GM18909 (cell line): ENCODE measurements around the gene TMEM198.
A peak's percentile ranks its signal among the peaks of the same experiment; 100 is the strongest.

Source experiments
- ATAC-seq: cut with Tn5 transposase; IDR thresholded peaks from one replicate; pipeline ENCODE4 v1.9.1; 2021; ENCODE audit warnings: mild to moderate bottlenecking; ENCODE audit not compliant: unreplicated experiment, poor library complexity

Gene TMEM198

DNA sequence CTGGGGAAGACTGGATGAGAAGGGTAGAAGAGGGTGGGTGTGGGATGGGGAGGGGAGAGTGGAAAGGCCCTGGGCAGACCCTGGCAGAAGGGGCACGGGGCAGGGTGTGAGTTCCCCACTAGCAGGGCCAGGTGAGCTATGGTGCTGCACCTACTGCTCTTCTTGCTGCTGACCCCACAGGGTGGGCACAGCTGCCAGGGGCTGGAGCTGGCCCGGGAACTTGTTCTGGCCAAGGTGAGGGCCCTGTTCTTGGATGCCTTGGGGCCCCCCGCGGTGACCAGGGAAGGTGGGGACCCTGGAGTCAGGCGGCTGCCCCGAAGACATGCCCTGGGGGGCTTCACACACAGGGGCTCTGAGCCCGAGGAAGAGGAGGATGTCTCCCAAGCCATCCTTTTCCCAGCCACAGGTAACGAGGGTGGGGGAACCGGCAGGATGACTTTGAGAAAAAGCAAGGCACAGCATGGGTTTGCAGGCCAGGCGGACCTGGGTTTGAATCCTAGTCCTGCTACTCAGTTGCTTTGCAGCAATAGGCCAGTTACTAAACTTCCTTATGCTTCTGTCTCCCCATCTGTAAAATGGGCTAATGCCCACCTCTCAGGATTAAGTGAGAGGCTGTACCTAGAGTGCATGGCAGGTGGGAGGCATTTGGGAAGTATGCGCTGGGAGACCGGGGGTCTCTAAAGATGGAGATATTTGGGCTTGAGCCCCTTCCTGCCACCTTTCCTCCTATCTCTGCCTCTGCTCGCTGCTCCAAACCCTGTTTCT is 28.6 kb downstream of the TMEM198 start, which contains the start of gene INHA:
Gene INHA, plus strand, starts transcription at position 74 of the 765 bp plus-strand sequence. Its CDS starts 65 bp downstream, at position 139.
- no peak for ATAC-seq

DNA sequence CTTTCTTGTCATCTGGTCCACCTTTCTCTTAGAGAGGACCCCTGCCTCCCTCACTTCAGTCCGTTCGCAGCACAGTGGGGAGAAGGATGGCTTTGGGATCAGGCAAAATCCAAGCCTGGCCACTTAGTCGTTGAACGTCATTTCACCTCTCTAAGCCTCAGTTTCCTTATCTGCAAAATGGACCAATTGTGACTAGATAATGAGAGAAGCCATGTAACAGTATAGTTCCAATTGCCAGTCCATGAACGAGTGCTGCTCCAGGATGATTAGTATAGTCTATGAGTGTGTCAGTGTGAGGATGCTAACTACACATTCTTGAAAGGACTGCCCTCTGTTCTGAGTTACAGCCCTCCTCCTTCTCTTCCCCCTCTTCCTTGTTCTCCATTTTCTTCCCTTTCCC is 29.3 kb downstream of the TMEM198 start:
- no peak for ATAC-seq

DNA sequence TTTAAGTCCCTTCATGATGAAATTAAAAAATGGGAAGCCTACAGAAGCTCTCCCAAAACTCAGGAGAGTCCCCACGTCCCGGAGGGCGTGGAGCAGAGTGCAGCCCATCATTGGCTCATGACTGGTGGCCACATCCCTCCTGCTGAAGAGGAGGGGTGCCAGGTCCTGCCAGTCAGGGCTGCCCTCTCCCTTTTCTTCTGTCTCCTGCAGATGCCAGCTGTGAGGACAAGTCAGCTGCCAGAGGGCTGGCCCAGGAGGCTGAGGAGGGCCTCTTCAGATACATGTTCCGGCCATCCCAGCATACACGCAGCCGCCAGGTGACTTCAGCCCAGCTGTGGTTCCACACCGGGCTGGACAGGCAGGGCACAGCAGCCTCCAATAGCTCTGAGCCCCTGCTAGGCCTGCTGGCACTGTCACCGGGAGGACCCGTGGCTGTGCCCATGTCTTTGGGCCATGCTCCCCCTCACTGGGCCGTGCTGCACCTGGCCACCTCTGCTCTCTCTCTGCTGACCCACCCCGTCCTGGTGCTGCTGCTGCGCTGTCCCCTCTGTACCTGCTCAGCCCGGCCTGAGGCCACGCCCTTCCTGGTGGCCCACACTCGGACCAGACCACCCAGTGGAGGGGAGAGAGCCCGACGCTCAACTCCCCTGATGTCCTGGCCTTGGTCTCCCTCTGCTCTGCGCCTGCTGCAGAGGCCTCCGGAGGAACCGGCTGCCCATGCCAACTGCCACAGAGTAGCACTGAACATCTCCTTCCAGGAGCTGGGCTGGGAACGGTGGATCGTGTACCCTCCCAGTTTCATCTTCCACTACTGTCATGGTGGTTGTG is 30.9 kb downstream of the TMEM198 start:
- ATAC-seq: no peak

DNA sequence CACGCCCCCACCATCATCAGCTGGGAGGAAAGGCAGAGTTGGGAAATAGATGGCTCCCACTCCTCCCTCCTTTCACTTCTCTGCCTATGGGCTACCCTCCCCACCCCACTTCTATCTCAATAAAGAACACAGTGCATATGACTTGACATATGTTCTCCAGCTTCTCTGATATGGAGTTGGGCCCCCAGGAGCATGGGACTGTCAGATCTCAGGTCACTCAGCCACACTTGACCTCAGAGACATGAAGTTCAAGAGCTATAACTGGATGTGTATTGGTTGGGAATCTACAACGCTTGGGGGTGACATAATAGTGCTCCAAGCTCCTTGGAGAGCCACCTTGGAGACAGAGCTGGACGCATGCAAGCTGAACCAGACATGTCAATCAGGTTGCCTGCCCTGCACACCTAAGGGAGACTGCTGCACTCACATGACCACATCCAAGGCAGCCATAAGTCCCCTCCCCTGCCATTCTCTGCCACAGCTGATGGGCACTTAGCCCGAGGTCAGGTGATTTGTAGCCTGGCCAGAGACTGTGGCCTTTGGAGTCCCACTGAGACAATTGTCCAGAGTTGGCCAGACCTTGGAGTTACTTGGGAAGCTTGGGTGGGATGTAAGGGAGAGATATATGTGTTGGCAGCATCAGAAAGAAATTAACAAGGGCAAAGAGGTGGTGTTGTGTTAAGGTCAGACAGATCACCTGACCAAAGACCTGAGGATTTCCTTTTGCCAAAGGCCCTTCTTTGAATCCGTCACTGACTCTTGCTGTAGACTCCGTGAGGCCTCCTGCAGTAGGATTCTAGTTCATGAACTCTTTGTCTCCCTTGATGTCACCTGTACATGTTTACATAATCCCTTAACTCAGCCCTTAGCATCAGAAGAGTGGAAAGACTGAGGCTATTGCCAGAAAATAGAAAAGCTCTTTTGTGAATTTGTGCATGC is 32.0 kb downstream of the TMEM198 start:
- ATAC-seq: no peak

DNA sequence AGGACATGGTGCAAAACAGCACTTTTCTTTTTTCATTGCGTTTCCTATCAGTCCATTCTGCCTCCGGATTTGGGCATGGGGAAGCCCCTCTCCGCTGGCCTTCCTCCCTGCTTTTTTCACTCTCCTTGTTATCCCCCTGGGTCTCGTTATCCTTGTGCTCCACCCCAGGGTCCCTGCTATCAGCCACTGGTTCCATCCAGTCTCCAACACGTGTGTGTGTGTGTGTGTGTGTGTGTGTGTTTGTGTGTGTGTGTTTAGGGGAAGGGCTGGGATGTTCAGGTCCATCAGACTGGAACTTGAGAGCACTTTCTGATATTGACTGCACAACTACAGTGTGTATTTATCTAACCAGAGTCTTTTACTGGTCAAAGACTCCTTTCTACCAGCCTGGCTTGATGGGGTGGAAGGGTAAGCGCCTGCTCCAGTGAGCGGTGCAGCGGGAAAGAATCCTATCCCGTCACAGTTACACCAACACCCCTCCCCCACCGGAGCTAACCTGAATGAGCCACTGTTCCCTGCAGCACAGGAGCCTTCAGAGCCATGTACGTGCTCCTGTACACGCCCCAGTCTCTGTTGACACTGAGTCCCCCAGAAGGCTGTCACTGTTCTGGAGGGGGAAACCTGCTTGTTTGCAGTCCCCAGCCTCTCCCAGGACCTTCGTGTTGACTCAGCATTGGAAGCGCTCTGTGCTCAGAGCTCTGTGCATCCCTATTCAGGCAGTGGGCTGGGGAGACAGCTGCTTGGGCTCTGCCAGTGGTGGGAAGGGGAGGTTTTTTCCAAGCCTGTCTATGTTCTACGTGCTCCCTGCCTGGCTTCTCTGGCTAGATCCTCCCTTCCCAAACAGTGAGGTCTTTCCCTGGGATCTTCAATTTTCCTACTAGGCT is 32.9 kb downstream of the TMEM198 start:
- ATAC-seq: no peak

DNA sequence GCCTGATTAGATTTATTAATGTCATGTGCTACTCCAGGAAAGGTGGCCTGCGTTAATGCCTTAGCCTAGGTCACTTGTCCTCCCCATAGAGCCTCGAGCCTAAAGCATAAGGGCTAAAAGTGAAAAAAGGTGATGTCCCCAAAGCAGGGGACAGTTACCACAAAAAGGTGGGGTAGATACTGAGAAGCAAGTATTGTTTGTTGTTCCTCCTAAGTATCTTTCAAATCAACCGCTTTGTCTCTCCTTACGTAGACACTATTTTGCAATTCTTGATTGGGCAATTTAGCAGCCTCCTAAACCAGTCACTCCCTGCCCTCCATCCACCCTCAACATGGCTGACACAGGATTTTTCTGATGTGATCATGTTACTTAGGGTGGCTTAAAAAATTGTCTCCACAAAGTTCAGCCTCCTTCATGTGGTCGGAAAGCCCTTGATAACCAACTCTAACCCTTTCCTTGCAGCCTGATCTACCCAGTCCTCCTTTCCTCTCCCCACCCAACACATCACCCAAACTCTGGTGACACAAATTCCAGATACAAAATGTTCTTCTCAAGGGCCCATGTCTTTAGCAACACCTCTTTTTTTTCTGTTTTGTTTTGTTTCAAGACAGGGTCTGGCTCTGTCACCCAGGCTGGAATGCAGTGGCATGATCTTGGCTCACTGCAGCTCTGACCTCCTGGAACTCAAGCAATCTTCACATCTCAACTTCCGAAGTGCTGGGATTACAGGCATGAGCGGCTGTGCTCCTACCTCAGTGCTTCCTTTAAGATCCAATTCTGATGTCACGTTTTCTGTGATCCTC is 35.2 kb downstream of the TMEM198 start:
- ATAC-seq: no peak

DNA sequence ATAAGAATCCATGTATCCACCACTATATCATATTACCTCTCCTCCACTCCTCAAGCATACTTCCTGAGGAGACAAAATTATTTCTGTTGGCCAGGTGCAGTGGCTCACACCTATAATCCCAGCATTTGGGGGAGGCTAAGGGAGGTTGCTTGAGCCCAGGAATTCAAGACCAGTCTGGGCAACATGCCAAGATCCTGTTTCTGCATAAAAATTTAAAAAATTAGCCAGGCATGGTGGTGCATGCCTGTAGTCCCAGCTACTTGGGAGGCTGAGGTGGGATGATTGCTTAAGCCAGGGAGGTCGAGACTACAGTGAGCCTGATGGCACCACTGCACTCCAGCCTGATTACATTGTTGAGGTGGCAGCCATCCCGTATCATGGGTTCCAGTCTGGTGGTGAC is 37.5 kb downstream of the TMEM198 start:
- no peak for ATAC-seq

DNA sequence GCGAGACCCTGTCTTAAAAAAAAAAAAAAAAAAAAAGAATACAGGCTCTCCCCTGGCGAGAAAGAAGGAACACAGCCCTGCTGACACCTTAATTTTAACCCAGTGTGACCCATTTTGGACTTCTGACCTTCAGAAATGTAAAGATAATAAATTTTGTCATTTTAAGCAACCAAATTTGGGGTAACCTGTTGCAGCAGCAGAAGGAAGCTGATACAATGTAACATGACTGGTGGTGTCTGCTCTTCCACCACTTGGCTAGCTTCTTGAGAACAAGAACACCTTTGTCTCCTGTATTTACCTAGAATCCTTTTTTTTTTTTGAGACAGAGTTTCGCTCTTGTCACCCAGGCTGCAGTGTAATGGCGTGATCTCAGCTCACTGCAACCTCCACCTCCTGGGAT is 47.3 kb downstream of the TMEM198 start:
- no peak for ATAC-seq

DNA sequence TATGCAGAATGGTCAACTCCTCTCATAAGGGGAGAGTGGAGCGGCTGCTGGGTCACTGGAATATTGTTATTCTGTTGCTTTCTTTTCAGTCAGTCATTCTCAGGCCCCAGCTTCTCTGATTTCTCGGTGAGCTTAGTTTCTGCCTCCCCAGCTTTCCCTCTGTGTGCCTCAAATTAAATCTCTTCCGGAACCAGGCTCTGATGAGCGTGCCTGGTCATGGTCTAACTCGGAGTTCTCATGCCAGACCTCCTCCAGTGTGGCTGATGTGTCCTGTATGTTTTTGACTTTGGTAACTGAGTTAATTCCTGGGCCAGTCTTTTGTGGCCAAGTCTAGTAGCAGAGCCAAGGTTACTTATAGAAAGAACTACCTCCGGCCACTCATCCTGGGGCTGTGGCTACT is 48.9 kb downstream of the TMEM198 start:
- no peak for ATAC-seq

DNA sequence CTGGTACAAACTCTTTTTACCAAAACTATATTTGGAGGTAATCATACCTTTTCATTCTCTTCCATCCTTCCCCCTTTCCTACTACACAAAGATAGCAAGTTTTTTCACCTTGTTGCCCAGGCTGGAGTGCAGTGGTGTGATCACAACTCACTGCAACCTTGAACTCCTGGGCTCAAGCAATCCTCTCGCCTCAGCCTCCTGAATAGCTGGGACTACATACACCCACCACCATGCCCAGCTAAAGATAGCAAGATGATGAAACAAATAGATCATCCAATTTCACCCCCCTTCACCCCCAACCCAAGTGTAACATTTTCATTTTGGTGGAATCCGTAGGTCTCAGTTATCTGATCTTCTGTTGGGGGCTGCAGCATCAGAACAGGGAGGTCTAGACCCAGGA is 49.3 kb downstream of the TMEM198 start:
- no peak for ATAC-seq

DNA sequence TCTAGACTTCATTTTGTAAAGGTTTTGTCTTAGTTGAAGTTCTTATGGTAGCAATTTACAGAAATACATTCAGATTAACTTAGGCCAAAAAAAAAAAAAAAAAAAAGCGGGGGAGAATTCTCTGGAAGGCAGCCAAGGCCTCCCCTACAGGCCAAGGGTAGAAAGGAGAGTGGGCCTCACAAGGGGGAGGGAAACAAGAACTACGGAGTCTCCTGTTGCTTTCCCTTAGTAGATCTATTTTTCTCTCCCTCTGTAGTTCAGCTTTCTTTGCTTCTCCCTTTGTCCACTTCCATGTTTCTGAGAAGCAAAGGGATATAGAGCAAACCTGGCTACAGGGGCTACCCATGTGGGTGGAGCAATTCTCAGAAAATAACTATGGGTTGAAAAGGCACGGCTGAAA is 51.4 kb downstream of the TMEM198 start:
- ATAC-seq: no peak

DNA sequence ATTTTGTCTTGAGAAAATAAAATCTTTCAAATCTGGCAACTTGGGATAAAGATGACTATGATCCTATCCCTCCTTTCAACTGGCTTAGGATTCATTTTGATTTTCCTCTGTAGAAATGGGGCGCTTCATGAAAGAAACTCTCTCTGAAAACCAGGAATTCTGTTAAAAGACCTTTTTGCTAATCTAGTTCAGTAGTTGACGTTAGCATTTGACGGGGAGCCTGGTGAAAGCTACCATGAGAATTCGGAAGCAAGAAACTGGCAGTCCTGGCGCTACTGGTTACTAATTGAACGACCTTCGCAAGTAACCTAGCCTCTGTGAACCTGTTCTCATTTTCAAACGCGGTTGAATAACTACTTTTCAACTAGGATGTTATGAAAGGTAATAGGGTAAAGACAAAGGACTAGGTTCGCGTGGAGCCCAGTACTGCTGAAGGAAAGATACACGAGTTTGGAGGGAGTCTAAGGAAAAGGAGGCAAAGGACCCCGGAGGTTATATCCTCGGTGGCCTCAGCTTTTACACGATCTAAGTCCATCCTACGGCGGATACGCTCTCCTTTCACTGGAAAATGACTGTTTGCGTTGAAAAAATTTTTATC is 53.2 kb downstream of the TMEM198 start:
- peak; percentile 12 for ATAC-seq

DNA sequence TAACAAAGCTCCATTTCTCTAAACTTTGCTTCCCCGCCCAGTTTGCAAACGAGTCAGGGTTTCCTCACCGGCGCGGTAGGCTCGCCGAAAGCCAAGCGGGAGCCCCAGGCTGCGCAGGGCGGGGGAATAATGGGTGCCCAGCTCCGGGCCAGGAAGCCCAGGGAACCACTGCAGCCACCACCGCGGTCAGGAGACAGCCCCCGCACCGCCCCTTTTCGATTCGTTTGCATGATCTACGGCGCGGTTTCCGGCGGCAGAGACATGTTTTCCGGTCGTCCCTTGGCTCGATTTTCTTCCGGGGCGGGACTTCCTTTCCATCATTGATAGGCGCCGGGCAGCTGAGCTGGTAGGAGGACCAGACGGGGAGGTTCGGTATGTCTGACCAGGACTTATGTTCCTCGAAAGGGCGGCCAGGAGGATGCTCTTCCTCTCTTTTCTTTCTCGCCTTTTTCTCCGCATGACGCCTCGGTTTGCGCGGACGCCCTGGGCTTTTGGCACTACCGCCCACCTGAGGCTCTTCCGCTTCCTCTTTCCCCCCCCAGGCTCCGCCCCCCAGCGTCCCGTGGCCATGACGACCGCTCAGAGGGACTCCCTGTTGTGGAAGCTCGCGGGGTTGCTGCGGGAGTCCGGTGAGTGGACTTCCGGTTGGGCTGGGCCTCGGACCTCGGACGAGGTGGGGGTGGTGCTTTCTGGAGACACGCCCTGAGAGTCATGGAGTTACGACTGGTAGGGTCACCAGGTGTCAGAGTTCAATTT is 53.9 kb downstream of the TMEM198 start, which contains the start of gene STK11IP:
Gene STK11IP, plus strand, starts transcription at position 306 of the 756 bp plus-strand sequence. Its CDS starts 263 bp downstream, at position 569.
- ATAC-seq: peak; percentile 93

DNA sequence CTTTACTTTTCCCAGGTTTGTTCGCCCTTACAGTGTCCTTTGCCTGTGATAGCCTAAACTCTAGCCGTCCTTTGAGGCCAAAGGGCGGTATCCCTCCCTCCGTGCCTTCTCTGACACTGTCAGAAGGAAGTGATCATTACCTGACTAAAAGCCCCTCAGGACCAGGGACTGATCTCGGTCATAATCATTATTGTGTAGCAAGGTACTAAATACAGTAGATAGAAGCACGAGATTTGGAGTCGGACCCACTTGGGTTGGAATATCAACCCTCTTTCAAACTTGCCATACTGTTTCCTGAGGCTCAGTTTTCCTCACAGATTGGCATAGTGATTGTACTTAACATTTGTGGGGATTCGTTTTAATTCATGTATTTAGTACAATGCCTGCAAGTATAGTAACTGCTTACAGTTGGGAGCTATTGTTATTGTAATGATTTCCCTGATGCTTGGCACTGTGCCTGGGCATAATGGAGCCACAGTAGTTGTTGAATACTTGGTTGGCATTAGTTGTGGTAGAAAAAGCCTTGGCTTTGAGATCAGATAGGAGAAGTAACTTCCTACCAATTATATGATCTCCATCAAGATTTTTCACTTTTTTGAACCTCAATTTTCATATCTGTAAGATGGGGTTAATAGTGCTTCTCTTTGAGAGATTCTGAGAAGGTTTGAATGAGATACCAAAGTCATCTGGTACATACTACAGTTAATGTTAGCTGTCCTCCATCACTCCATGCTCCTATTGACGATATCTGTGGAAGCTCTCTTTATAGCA is 54.7 kb downstream of the TMEM198 start:
- ATAC-seq: no peak
